AML-193 (cell line): ENCODE results near the gene MAL.
A peak's percentile ranks its signal among the peaks of the same experiment; 100 is the strongest.

Experiments used
- DNase-seq, 2 experiments: peaks; one replicate each; lab custom pipeline; 2025; lab: John Stamatoyannopoulos, UW

Gene MAL

DNA sequence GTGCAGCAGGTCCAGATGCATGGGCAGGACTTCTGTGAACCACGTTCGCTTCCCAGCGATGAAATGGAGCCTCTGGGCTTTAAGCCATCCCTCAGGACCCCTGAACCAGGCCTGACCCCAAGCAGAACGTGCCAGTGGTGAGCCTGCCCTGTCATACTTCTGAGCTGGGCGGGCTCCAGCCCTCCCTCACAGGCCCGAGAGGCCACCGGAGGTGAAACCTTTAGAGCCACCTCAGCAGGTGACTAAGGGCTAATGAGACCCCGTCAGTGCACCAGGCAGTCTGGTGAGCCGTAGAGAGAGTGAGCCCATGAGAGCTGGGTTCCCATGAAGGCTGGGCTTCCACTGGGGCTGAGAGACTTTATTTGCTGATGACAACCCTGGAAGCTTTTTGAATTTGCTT is 8.9 kb upstream of the MAL start:
- no peak for DNase-seq

DNA sequence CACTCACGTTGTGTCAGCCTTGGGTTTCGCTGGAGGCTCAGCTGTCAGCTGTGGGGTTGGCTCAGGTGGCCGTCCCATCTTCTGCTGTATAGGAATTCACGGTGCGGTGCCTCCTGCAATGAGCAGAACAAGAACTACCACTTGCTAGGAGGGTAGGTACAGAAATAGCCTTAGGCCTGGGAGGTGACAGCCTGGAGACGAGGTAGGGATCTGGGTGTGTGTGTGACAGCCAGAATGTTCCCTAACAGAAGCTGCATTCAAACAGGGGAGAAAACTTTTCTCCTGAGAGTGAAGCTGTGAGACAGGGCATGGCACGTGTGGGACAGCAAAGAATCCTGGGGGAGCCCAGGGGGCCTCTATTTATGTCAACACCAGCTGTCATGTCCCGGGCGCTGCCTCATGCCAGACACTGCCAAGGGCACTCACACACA is 8.4 kb upstream of the MAL start:
- DNase-seq: no peak

DNA sequence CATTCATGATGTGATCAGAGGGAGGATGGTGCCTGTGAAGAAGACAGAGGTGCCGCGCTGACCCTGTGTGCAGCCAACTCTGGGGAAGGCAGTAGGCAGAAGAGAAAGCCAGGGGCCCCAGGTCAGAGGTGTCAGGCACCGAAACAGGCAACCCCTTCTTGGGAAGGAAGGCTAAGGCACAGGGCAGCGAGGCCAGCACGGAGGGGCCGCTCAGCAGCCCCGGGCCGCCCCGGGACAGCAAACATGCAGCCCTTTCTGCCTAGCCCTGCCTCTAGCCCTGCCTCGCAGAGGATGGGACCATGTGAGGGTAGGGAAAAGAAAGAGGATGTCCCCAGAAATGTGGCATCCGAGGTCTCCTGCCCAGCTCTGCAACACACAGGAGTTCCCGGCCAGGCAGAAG is 7.7 kb upstream of the MAL start:
- DNase-seq: no peak

DNA sequence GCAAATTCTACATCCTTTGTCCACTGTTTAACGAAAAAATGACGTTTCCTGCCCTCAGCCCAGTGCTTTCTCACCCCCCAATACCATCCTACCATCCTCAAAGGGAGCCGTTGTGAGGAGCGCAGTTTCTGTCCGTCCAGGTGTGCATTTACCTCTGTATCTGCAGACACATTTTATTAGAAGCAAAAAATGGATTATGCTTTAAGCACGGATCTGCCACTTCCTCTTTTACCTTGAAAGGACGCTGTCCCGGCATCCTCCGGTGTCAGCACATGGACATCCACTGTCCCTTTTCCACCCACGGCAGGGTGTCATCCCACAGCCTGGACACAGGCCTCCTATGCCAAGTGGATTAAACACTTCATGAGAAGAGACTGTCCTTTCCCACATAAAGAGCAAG is 7.2 kb upstream of the MAL start:
- no peak for DNase-seq

DNA sequence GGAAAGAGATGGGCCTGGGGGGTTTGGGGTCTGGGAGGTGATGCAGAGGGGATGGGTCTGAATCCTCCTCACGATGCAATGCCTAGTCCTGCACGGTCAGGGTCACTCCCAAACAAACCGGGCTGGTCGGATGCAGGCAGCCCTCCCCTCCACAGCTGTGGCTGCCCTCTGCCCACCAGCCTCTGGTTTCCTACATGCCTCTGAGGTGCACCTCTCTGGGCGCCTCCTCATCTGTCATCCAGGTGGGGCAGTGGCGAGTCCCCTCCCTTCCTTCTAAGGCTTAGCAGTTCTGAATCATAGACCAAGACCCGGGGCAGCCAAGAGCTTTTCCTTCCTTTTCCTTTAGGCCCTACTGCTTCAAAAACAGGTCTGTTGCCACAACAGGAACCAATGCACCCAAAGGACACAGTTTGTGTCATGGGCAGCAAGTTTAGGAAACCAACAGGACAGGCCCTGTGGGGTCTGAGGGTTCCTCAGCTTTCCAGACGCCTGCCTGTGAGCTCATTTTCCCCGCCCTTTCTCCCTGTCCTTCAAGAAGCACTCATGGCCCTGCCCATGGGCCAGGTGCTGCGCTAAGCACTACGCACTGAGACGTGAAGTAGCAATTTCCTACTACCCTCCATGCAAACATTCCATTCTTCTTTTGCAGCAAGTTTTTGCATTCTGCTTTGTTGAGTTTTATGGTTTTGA is 6.5 kb upstream of the MAL start:
- no peak for DNase-seq

DNA sequence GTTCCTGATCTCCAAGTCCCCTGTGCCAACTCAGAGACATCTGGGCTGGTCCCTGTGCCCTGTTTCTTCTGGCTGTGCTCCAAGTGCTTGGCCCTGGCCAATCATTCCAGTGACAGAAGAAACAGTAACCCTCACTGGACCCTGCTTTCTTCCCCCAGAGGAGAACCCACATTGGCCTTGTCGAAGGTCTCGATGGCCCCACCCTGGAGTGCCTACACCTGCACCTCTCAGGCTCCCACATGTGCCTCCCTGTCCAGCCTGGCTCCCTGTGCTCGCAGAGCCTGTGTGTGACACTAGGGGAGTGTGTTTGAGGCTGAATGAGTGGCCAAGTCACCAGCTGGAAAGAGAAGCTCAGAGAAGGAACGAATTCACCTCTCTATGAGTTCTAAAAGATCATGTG is 5.9 kb upstream of the MAL start:
- no peak for DNase-seq

DNA sequence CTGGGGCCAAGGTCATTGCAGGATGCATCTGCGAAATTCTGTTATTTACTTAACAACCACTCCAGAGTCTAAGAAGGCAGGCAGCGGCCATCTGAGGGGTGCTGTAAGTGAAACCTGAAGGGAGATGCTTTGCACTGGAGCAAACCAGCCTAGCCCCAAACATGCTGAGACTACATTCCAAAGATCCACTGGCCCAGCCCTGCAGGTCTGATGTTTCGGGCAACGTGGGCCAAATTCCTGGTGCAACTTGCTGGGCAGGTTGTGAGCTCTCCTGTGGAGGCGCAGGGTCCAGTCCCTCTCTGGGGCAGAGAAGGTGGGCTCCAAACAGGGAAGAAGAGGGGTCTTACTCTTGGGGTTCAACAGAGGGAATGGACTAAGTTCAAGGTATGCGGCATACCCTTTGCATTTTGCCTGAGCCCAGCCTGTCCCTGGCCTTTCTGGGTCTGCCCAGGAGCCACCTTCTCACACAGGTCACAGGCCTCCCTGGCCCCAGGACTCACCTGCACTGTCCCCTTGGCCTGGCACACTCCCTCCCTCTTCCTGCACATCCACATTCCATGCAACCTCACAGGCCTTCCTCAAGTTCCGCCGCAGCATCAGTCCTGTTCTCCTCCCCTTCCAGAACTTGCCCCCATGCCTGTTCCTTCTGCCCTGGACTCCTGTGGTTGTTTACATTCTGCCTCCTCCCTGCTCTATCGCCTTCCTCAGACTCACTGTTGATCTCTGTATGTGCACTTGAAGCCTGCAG is 5.1 kb upstream of the MAL start:
- no peak for DNase-seq

DNA sequence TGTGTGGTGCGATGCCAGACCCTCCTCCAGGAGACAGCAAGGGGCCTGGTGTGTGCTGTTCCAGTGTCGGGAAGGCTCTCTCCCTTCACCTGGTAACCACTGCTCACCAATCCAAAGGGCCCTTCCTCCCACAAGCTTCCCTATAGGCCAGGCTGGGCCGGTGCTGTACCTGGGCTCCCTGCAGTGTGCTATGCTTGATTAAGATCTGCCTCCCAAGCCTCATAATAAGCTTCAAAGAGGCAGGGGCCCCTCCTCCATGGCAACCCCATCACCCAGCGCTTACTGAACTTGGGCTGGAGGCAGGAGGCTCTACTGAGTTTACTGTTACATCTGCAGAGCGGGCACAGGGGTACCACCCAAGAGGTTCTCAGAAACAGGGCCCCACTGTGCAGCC is 4.5 kb upstream of the MAL start:
- no peak for DNase-seq

DNA sequence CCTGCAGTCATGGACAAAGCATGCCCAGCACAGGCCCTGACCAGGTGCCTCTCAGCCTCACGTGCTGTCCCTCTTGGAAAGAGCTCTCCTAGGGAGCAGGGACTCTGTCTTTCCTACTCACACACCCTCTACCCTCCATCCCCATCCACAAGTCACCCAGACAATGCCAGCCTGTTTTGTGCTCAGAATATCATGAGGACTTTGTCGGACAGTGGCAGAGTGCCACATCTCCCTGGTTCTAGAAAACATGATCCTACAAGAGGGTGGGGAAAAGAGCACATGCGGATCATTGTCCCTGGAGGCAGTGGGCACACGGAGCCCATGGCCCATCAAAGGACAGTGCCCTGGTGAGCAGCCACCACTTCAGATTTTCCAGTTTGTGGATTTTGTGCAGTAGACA is 3.7 kb upstream of the MAL start:
- DNase-seq: no peak

DNA sequence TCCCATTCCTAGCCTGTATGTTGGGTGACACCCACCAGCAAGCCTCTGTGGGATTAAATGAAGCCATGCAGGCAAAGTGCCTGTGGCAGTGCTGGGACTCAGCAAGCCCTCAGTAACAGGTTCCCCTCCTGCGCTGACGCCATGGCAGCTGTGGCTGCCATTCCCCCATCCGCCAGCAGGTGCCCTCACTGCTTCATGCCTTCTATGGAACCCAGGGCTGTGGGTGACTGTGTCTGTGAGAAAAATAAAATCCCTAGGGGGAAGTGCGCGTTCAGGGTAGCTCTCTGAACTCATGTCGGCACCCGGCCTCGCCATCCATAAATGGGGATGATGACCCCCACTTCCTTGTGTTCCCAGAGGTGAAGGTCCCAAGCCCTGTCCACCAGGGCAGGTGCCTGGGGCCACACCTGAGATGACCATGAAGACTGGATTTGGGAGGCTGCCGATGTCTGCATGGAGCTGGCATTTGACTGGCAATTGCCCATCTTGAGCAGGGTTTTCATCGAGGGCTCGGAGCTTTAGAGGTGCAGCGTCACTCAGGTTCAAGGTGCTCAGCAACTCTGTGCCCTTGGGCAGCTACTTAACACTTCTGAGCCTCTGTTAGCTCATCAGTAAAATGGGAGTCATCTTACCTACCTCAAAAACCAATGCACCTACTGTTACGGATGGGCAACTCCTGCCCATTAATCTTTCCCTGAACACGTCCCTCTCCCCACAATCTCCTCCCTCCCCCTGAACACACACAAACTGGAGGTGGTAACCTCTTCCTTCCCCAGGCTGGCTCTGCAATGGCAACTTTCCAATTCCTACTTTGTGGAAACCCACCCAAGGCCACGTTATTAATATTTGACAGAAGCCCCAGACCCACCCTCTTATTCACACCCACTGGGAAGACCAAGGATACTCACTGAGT is 2.9 kb upstream of the MAL start:
- peak; percentile 25 to 63 for DNase-seq

DNA sequence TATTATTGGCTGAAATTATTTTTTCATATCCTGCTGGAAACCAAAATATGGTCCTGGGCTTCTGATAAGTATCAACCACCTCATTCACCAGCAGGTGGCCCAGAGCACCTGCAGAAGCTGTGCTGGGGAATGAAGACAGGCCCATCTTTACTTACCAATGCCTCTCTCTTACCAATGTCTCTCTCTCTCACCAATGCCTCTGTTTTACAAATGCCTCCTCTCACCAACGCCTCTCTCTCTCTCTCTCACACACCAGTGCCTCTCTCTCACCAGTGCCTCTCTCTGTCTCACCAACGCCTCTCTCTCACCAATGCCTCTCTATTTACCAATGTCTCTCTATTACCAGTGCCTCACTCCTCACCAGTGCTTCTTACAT is 2.3 kb upstream of the MAL start:
- DNase-seq: no peak

DNA sequence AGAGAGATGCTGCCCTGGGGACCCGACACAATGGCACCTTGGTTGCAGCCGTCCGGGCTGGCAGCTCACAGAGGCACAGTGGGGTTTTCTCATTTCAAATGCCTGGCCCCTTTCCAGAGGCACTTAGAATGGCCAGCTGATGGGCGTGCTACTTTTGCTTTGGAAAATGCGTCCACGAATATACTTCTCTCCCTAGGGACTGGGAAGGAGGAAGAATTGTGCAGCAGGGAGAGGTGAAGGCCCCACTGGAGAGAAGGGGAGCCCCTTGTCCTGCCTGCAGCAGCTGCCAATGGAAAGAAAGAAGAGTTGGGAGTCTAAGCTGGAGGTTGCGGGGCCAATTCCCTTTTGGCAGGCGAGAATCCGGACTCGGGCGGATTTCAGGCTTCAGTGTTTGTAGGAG is 1.1 kb upstream of the MAL start:
- no peak for DNase-seq

DNA sequence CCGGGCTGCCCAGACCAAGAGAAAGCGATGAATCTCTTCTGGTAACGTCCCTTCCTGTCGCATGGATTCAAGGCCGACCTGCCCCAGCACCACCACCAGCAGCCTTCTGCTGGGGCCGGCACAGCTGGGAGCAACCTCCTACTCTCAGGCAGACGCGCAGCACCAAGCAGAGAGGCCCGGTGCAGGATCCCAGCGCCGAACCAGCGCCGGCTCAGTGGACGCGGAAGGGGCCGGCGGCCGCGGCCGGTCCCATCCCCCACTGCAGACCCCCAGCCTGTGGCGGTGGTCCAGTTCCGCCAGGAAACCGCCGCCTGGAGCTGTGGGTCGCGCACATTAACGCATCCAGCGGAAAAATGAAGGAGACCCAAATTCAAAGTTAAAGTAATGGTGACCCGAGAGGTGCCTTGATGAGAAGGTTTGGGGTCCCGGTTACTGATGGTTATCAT is 525 bp upstream of the MAL start:
- no peak for DNase-seq

DNA sequence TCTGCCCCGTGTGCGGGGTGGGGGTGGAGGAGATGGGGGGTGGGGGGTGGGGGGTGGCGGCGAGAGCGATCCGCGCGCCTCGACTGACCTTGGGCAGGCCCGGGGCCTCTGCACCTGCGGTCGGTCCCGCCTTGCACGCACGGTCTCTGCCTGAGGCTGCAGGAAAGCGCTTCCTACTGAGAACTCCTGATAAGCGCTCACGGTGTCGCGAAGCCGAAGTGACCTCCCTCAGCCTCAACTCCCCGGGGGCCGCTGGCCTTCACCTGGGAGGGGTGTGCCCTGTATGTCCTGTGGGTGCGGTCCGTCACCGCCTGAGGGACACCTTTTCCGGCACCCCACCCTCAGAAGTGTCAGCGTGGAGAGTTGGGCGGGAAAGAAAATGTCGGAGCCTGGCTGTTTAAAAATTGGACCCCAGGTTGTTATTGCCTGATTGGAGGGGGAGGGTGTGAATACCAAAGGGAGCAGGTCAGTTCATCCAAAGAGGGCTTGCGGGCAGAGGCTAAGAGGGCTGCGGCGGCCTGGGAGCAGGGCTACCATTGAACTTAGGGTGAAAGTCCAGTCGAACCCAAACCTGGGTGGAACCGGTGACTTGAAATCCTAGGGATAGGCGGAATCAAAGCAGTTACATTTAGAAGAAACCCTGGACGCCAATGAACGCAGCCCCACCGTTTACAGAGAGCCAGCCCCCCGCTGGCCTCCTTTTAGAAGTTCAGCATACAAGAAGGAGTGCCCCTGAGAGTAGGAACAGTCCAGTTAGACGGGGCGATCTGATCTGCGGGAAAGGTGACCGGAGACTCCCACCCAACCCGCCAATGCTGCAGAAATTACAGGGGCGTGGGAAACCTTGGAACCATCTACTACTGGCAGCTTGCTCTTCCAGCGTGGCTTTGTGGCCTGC is 1.2 kb downstream of the MAL start:
- no peak for DNase-seq

DNA sequence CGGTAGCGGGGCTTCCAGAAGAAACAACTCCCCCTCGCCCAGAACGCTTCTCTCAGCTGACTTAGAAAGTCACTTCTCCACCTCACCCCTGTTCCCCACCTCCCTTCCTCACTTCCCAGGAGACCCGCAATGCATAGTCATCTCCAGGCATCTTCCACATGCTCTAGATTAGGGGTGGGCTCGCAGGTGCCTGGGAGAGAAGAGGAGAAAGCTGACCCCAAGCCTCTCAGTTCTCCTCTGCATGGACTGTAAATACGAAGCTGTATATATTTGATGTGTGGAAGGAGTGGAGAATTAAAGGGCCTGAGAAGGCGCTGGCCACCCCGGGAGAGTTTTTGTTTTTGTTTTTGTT is 1.8 kb downstream of the MAL start:
- no peak for DNase-seq

DNA sequence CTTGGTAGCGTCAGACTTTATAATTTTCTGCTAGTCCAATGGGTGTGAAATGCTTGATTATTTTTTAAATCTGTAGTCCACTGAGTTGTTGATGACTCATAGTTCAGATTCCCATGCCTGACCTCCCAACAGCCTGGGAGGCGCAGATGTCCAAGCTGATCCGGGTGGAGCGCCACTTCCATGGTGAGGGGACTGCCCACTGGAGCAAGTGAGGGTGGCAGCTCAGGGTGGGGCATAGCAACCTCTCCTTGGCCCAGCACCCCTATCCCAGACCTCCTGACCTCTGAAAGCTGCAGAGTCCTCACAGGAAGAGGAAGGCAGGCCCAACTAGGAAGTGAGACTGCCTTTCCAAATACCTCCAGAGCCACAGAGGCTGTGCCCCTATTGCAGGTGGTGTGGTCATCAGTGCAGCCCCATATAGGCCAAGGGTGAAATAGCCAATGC is 4.4 kb downstream of the MAL start:
- DNase-seq: no peak

DNA sequence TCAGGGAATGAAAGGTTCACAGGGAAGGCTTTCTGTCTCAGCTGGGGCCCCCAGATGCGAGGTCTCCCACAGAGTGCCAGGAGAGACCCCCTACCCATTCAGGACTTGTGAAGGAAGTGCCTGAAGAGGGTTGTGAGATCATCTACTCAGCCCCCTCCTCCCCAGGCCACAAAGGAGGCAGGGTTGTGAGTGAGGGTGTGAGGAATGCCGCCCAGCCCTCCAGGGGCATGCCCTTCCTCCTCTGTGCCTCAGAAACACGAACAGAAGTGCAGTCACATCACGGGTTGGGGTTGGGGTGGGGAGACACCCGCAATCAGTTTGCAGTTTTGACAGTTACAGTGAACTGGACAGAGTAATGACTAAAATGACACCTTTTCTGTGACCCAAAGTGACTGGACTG is 5.0 kb downstream of the MAL start:
- DNase-seq: no peak

DNA sequence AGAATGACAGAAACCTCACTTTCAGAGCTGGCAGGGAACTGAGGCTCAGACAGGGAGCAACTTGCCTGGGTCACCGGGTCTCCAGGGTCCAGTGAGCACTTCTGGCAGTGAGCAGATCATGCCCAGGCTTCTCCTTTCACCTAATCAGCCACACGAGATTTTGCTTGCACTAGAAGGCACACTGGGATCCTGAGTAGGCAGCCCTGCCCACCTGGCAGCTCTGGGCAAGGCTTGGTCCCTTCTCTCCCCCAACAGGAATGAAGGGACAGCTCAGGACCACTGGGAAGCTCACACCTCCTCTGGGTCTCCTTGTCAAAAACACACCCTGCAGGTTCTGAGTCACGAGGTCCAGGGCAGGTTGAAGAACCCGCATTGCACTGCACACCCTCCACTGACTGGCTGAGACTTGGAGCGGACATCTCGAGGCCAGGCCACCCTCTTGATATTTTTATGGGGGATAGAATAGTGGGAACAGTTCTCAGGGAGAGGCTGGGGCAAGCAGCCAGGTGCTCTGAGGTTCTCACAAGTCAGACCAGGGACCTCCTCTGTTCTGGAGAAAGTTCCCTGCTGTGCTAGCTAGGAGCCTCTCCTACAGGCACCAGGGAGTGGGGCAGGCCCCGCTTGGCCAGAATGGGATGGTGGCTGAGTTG is 5.7 kb downstream of the MAL start:
- DNase-seq: no peak

DNA sequence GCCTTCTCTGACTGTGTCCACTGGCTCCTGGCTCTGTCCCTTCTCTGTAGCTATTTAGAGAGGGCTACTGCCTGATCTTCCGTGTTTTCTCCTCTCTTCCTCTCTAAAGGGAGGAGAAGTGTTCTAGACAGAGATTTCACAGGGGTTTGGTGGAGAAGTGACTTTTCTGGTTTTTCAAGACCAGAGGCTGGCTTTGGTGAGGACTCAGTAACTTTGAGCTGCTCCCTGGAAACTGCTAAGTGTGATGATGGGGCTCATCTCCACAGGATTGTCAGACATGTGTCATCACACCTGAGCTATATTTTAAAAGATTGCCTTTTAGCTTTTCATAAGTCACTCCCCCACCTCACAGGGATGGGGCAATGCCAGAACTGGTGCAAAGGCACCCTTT is 6.2 kb downstream of the MAL start:
- DNase-seq: no peak

DNA sequence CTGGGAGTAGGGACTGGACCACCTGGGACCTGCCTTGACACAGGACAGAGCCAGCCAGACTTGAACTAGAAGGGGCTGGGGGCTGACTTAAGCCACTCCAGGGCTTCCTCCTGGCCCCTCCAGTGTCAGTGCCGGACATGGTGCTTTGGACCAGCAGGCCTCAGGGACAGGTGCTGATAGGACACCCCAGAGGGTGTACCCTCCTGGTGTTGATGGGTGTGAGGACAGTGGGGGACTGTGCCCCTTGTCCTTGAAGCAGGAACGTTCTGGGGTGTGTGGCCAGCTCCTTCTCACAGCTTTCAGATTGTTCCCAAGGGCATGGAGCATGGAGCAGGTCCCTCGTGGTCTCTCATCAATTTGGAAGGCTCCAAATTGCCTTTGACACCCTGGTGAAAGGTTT is 6.8 kb downstream of the MAL start:
- no peak for DNase-seq

DNA sequence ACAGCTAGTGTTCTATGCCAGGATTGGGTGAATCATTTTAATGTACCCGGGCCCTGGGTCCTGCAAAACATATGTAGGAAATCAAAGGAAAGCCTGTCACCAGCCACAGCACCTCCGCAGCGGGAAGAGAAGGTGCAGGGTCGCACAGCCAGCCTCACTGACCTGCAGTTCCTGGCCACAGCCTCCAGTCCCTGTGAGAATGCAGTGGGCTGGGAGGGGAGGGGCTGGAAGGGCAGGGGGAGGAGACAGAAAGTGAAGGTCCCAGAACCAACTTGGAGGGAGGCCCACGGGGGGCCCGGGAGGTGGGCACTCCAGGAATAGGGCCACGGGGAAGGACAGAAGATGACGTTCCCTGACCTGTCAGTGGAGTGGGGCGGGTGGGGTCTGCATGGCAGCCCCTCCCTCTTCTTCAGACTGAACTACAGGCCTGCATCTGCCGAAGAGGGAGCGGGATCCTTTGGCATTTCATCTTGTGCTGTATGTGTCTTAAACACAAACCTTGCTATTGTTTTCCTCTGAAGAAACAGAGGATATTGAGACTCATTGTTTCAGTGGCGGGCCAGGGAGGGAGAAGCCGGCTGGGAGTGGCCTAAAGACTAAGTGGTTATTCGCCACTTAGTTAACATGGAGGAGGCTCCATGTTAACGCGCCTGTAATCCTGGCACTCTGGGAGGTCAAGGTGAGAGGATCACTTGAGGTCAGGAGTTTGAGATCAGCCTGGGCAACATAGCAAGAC is 7.5 kb downstream of the MAL start:
- no peak for DNase-seq
